Pancreas (tissue), 10 donors: ENCODE data around the gene CDC14A. TPM values are rescaled to one million over a fixed set of nuclear protein-coding genes. Genes with fewer than 3 reads are reported as not detected.

Source experiments
- ATAC-seq, 4 donors: fragments of 200-7000 bp; cut with Tn5 transposase; one replicate each; pipeline versions ENCODE4 v1.8.0 to v1.9.1; 2020; ENCODE audit warnings: mild to moderate bottlenecking in 4 of 4, moderate library complexity in 4 of 4
- DNase-seq, 6 donors: peaks; one replicate each; pipeline ENCODE4 v3.0.0-alpha.2; 2020
- FAIRE-seq: peaks from 2 replicates; lab custom pipeline; 2012; peaks lifted over from hg19 to GRCh38; lab: Jason Lieb, UNC
- H3K27ac ChIP-seq, 4 donors: fragments of 200-600 bp; sonication (generic); 1 replicate in 3 of 4; 2 replicates in 1 of 4; pipeline versions ENCODE4 v1.5.0 to v1.8.0; 2020
- H3K27me3 ChIP-seq, 4 donors: fragments of 200-600 bp; one replicate each; pipeline ENCODE4 v1.8.0; 2021
- H3K36me3 ChIP-seq, 3 donors: fragments of 200-600 bp; sonication (generic) in 1 of 3; one replicate each; pipeline versions ENCODE4 v1.5.0 to v1.8.0; 2020 to 2021
- H3K4me1 ChIP-seq, 3 donors: fragments of 200-600 bp; one replicate each; pipeline ENCODE4 v1.8.0; 2021
- H3K4me3 ChIP-seq, 4 donors: fragments of 200-600 bp; sonication (generic) in 2 of 4; one replicate each; pipeline versions ENCODE4 v1.5.0 to v1.8.0; 2020 to 2021
- H3K9me3 ChIP-seq, 4 donors: fragments of 200-600 bp; one replicate each; pipeline ENCODE4 v1.8.0; 2021
- WGBS, 2 donors: extraction: QIAGEN DNeasy Blood & Tissue Kit; methylation state at CpG; one replicate each; pipeline ENCODE4 v1.1.7; 2013; 5-methylcytosine and 5-hydroxymethylcytosine counted together
- intact Hi-C, 3 donors: fragments of 100-400 bp; cut with DNase I; formaldehyde crosslinking; loops; one replicate each; pipeline versions ENCODE4 v1.11.1 to v1.14.2; 2022
- polyA plus RNA-seq, 2 donors: library from polyadenylated mRNA; stranded (reverse); fragments of 200-250 nt; gene quantifications; one replicate each; pipeline ENCODE4 v1.2.3, GENCODE V29; 2013
- total RNA-seq, 6 donors: library from RNA; stranded (reverse); fragmentation: NEBNext Ultra II Directional in 4 of 6; extraction: Animal tissue kit (Norgen Biotek cat#: 25700) in 4 of 6; gene quantifications; one replicate each; pipeline versions ENCODE4 v1.2.1 to v1.2.4, GENCODE V29; 2021 to 2023
- TF ChIP-seq, protein P1 (sequence below), 4 donors: fragments of 200-600 bp; sonication (generic) in 3 of 4; IDR thresholded peaks; one replicate each; pipeline versions ENCODE4 v1.5.0 to v1.8.0; 2021; ENCODE audit warnings: antibody characterized with exemption in 4 of 4
- donor health status: healthy with polysubstance abuse.
- donor health status: DM: no; HTN: no; CAD: no; lungs with moderate emphysema.
- donor health status: DM: no; HTN: no; CAD: no.
- donor health status: control.
- donor health status: control.
- donor health status: Bipolar disorder and iron deficiency.
- donor health status: DM: yes; HTN: yes; CAD: no.
- donor health status: DM: no; HTN: no; CAD: no.
- donor health status: DM: no; HTN: no; CAD: no.
- donor health status: DM: yes; HTN: yes; CAD: no.

CDC14A gene
- total and polyA plus RNA-seq, 8 donors: 1.4 to 5.2 (median 3.0) TPM

DNA sequence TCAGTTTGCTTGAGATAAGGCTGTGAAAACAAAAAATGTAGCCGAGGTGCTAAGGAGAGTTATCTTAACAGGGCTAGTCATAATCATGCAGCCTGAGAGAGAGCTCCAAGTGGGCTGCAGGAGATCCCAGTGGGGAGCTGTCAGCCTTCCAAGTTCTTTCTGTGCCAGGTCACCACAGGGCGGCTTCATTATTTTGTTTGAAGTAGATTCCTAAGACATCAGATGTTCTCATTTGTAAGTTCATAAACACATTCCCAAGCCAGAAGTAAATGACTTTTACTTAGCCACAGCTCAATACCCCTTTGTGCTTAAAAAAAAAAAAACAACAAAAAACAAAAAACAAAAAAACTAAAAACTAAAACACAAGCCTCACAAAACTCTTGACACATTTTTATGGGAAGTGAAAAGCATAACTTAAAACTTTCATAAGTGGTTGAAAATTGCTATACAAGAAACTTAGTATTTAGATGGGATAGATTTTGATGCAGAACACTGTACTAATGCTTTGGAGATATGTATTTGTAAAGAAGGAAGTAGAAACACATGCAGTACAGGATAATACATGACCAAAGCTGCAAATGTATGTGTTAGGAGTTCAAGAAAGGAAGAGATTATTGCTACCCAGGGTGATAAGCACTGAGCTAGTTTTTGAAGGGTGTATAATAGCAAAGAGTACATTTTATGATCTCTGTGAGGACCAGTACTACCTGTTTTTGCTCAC, 8.6 kb downstream of the CDC14A start:
- no peaks in the 10 kb centered on the region for H3K27me3 ChIP-seq
- intact Hi-C loops: no loop called here
- no peaks in the 10 kb centered on the region for H3K9me3 ChIP-seq
- DNase-seq: peak in 1 of 6 donors; percentile 18
- TF ChIP-seq, protein P1, sequence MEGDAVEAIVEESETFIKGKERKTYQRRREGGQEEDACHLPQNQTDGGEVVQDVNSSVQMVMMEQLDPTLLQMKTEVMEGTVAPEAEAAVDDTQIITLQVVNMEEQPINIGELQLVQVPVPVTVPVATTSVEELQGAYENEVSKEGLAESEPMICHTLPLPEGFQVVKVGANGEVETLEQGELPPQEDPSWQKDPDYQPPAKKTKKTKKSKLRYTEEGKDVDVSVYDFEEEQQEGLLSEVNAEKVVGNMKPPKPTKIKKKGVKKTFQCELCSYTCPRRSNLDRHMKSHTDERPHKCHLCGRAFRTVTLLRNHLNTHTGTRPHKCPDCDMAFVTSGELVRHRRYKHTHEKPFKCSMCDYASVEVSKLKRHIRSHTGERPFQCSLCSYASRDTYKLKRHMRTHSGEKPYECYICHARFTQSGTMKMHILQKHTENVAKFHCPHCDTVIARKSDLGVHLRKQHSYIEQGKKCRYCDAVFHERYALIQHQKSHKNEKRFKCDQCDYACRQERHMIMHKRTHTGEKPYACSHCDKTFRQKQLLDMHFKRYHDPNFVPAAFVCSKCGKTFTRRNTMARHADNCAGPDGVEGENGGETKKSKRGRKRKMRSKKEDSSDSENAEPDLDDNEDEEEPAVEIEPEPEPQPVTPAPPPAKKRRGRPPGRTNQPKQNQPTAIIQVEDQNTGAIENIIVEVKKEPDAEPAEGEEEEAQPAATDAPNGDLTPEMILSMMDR (IDR thresholded peaks at IDR 0.05): no peak
- H3K4me3 ChIP-seq: no peak overlapping the region
- peak in 3 of 4 donors; percentile 26 to 68 (median 65) for ATAC-seq
- 7 to 8% methylated on average over 2 of the region's 2 CpGs for WGBS, 2 donors
- H3K36me3 ChIP-seq: no peaks in the 10 kb centered on the region
- no peak overlapping the region for H3K27ac ChIP-seq
- no peak for FAIRE-seq
- H3K4me1 ChIP-seq: no peaks in the 10 kb centered on the region

DNA sequence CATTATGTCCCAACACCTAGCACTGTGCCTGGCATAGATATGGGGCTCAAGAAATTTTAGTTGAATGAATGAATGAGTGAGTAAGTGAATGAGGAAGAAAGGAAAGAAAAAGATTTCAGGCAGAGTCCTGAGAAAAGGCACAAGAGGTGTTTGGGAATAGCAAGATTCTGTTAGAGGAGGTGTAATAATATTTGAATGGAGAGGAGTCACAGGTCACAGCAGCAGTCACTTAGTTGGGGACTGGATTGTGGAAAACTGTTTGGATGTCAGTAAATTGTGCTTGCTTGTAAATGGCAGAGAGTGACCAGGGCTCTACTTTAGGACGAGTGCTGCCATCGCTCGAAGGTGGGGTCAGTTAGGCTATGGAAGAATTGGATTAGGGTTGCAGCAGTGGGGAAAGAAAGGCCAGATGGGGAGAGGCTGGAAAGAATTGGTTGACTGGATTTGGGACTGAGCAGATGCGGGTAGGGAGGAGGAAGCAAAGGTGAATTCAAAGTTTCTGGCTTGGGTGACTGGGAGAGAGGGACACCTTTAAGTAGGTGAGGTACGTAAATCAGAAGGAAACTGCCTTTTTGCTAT, 9.3 kb downstream of the CDC14A start:
- FAIRE-seq: no peak
- no peak overlapping the region for H3K27ac ChIP-seq

DNA sequence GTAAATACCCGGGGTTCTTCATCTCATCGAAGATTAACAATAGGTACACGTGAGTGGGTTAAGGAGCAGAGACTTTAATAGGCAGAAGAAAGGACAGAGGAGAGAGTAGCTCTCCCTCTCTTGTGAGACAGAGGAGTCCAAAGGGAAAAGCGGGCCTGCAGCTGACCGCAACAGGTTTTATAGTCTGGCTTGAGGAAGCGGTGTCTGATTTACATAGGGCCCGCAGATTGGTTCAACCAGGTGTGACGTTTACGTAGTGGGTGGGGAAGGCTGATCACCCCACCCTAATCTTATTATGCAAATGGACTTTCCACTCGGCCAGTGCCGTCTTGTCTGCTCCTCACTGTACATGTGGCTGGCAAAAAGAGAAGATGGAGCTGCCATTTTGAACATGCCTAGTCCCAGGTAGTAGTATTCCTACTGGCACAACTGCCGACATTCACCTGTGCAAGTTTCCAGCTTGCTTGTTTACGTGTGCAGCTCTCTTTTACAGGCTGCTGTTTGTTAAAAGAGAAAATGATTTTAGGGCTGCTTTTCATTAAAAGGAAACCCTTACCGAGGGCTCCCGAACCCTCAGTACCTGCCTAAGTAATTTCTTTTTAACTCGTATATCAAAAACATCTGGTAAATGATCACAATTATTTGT, 10.6 kb downstream of the CDC14A start:
- Histone ChIP-seq H3K36me3 (no peaks in the 10 kb centered on the region), H3K4me3 (no peak overlapping the region), H3K9me3 (no peaks in the 10 kb centered on the region), H3K27me3 (no peaks in the 10 kb centered on the region), H3K4me1 (no peaks in the 10 kb centered on the region), H3K27ac (no peak overlapping the region)
- FAIRE-seq: no peak
- ATAC-seq: no peak
- DNase-seq: no peak
- TF ChIP-seq, protein P1 (IDR thresholded peaks at IDR 0.05): no peak
- intact Hi-C loops: no loop called here
- 93 to 97% methylated on average over 16 of the region's 16 CpGs for WGBS, 2 donors

More for the DNA sequence above, 9.3 kb downstream of the CDC14A start:
- 90 to 96% methylated on average over 5 of the region's 5 CpGs for WGBS, 2 donors
- Histone ChIP-seq H3K27me3 (no peaks in the 10 kb centered on the region), H3K36me3 (no peaks in the 10 kb centered on the region), H3K4me1 (no peaks in the 10 kb centered on the region), H3K4me3 (no peak overlapping the region), H3K9me3 (no peaks in the 10 kb centered on the region)
- intact Hi-C loops: no loop called here
- ATAC-seq (no peak), DNase-seq (no peak)
- TF ChIP-seq, protein P1 (IDR thresholded peaks at IDR 0.05): no peak

DNA sequence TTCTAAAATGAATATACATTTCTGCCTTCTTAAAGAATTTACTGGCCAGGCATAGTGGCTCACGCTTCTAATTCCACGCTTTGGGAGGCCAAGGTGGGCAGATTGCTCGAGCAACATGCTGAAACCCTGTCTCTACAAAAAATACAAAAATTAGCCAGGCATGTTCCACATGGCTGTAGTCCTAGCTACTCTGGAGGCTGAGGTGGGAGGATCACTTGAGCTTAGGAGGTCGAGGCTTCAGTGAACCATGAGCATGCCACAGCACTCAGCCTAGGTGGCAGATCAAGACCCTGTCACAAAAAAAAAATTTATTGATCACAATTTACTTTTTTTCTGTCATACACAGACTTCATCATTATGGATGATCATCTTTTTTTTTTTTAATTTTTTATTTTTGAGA, 11.5 kb downstream of the CDC14A start:
- Histone ChIP-seq H3K9me3 (no peaks in the 10 kb centered on the region), H3K36me3 (no peaks in the 10 kb centered on the region), H3K4me3 (no peak overlapping the region), H3K4me1 (no peaks in the 10 kb centered on the region), H3K27me3 (no peaks in the 10 kb centered on the region), H3K27ac (no peak overlapping the region)
- TF ChIP-seq, protein P1 (IDR thresholded peaks at IDR 0.05): no peak
- no peak for DNase-seq
- no peak for FAIRE-seq
- intact Hi-C loops: no loop called here
- no peak for ATAC-seq
- WGBS, 2 donors: 80 to 84% methylated on average over 4 of the region's 4 CpGs
